Caco-2 (cell line): ENCODE measurements around the gene KRTAP5-4. TPM values are rescaled to one million over a fixed set of nuclear protein-coding genes. Genes with fewer than 3 reads are reported as not detected.

ENCODE experiments used
- BruUV-seq: library from RNA; stranded (reverse); fragments of 400-500 nt; replicated peaks from 2 replicates; lab custom pipeline; 2021; lab: Mats Ljungman, UMichigan
- CTCF ChIA-PET: fragments of 300-600 bp; sonication (Branson Sonifier 250); formaldehyde crosslinking; loops from one replicate; lab custom pipeline; 2022; ENCODE audit warnings: antibody characterized with exemption; lab: Charles Lee
- POLR2A ChIA-PET: fragments of 300-600 bp; sonication (Branson Sonifier 250); formaldehyde crosslinking; loops from one replicate; lab custom pipeline; 2022; ENCODE audit warnings: antibody characterized with exemption; lab: Charles Lee
- DNase-seq, 2 experiments: peaks; one replicate each; pipeline versions ENCODE4 v3.0.0 to v3.0.0-alpha.2; 2020 to 2022
- H3K27me3 ChIP-seq: replicated peaks from 2 replicates; pipeline ENCODE4 v1.6.0; 2011; ENCODE audit warnings: low read length; ENCODE audit not compliant: control insufficient read depth, insufficient read depth
- H3K36me3 ChIP-seq: 2 replicates; pipeline ENCODE4 v1.5.1; 2011; ENCODE audit warnings: low read length; ENCODE audit not compliant: control insufficient read depth, insufficient read depth
- H3K4me1 ChIP-seq: fragments of 250-450 bp; sonication (Bioruptor Pico); 2 replicates; pipeline ENCODE4 v1.5.1; 2020; ENCODE audit warnings: mild to moderate bottlenecking
- H3K4me3 ChIP-seq: 2 replicates; pipeline ENCODE4 v1.5.1; 2011; ENCODE audit warnings: low read depth, mild to moderate bottlenecking, control low read depth, low read length
- H3K9me3 ChIP-seq: fragments of 250-450 bp; sonication (Bioruptor Pico); 2 replicates; pipeline ENCODE4 v1.5.1; 2020; ENCODE audit warnings: mild to moderate bottlenecking, moderate library complexity
- H3K27ac Mint-ChIP-seq: one replicate; pipeline ENCODE4 v1.8.0; 2022; ENCODE audit warnings: mixed read lengths; ENCODE audit not compliant: unreplicated experiment
- H3K27me3 Mint-ChIP-seq: one replicate; pipeline ENCODE4 v1.8.0; 2022; ENCODE audit warnings: mixed read lengths; ENCODE audit not compliant: insufficient read depth, unreplicated experiment
- H3K36me3 Mint-ChIP-seq: one replicate; pipeline ENCODE4 v1.8.0; 2022; ENCODE audit warnings: mild to moderate bottlenecking, mixed read lengths; ENCODE audit not compliant: insufficient read depth, unreplicated experiment
- H3K4me1 Mint-ChIP-seq: one replicate; pipeline ENCODE4 v1.8.0; 2022; ENCODE audit warnings: low read depth, mixed read lengths; ENCODE audit not compliant: unreplicated experiment
- H3K4me3 Mint-ChIP-seq: one replicate; pipeline ENCODE4 v1.8.0; 2022; ENCODE audit warnings: mild to moderate bottlenecking, moderate library complexity, mixed read lengths; ENCODE audit not compliant: unreplicated experiment
- H3K9me3 Mint-ChIP-seq: one replicate; pipeline ENCODE4 v1.8.0; 2022; ENCODE audit warnings: mixed read lengths; ENCODE audit not compliant: unreplicated experiment
- CTCF ChIP-seq, 2 experiments: fragments of 200-600 bp in 1 of 2; IDR thresholded peaks; 1 replicate in 1 of 2; 2 replicates in 1 of 2; pipeline versions ENCODE4 v1.5.1 to v1.8.0; 2011 to 2022; ENCODE audit warnings: antibody characterized with exemption in 1 of 2, control low read depth in 1 of 2, inconsistent platforms in 1 of 2, low read depth in 1 of 2, low read length in 1 of 2, mild to moderate bottlenecking in 1 of 2, moderate library complexity in 1 of 2; ENCODE audit not compliant: insufficient read depth in 1 of 2, severe bottlenecking in 1 of 2, unreplicated experiment in 1 of 2
- intact Hi-C: fragments of 100-400 bp; cut with micrococcal nuclease; formaldehyde crosslinking; loops from one replicate; pipeline ENCODE4 v1.10.0; 2022; ENCODE audit not compliant: unreplicated experiment
- total RNA-seq: library from RNA; stranded (reverse); gene quantifications from 2 replicates; pipeline ENCODE4 v1.2.3, GENCODE V29; 2022

Gene KRTAP5-4
- total RNA-seq, 1 experiment from 2014 or later = not detected

DNA sequence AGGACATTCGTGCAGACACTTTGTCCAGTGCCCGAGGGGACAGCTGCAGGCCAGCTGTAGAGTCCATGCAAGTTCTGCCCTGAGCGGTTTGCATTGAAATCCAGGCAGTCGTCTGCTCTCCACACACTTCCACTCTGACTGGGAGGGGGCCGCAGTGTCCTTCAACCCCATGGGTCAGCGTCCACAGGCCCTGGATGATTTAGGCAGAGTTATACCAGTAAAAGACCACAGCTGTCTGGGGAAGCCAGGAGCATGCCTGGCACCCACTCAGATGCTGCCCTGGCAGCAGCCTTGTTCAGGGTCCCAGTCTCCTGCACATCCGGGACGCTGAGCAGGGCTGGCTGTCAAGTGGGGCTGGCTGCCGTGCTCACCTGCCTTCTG, 34.1 kb upstream of the KRTAP5-4 start:
- no peaks in the 10 kb centered on the region for H3K9me3 ChIP-seq
- Mint-ChIP-seq H3K9me3 (no peaks in the 10 kb centered on the region), H3K36me3 (no peaks in the 10 kb centered on the region), H3K4me1 (peaks cover 39% of the 10 kb centered on the region), H3K4me3 (no peak overlapping the region), H3K27ac (no peak overlapping the region), H3K27me3 (no peaks in the 10 kb centered on the region)
- intact Hi-C loops = no loop called here
- CTCF ChIA-PET = interaction anchor here (0.6 kb wide), 1 partner anchor 10 kb away, joined by 3 read pairs; no protein-coding TSS in a partner anchor
- TF ChIP-seq CTCF (IDR thresholded peaks at IDR 0.05; ENCODE audit: insufficient read depth in 1 of 2, low read depth in 1 of 2, low read length in 1 of 2, severe bottlenecking in 1 of 2, unreplicated experiment in 1 of 2) = no peak
- DNase-seq = peak in 1 of 2 experiments; percentile 26
- H3K27me3 ChIP-seq = no peaks in the 10 kb centered on the region
- H3K36me3 ChIP-seq = no peaks in the 10 kb centered on the region
- POLR2A ChIA-PET = no interaction called here
- H3K4me3 ChIP-seq = no peak overlapping the region
- peaks cover 48% of the 10 kb centered on the region for H3K4me1 ChIP-seq
- BruUV-seq = no TSS peak

DNA sequence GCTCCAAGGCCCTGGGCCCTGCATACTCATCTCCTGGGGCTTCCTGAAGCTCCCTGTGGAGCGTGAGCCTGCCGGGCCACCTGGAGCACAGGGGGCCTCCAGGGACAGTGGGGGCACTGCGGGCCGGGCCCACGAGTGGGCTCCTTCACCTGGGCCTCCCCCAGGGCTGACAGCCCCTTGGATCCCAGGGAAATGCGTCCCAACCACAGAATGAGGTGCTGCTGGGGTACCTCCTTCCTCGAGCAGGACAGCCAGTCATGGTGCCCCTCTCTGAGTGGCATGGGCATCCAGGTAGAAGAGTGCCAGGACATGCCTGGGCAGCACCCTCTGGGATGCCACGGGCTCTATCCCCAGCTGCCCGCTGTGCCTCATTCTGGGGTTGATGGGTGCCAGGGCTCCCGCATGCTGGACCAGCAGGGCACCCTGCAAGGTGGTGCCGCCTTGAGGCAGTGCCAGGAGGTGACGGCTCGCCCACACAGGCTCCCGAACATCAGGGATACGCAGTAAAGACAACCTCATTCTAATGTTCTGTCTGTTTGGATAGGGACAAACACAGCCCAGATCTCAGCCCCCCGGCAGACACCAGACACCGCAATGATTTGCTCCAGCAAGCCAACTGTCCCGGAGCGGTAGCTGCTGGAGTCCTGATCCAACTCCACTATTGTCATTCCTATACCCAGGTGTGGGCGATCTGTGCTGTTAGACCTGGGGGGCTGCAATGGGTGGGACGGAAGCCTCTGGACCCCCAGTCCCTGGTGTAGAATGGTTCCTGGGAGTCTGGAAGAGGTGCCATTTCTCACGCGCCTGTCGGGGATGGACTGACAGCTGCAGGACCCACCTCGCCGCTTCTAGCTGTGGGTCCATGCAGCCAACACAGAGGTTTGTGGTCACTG, 33.5 kb upstream of the KRTAP5-4 start:
- ChIA-PET POLR2A (no interaction called here), CTCF (interaction anchor here (0.6 to 5.5 kb wide), 6 partner anchors 9 to 496 kb away, joined by 3 to 188 read pairs (median 30); partner anchors contain the start of gene SYT8)
- Mint-ChIP-seq H3K9me3 (no peaks in the 10 kb centered on the region), H3K4me3 (no peak overlapping the region), H3K27ac (peak overlapping the region; percentile 55), H3K27me3 (no peaks in the 10 kb centered on the region), H3K36me3 (no peaks in the 10 kb centered on the region), H3K4me1 (peaks cover 37% of the 10 kb centered on the region)
- DNase-seq = peak in 1 of 2 experiments; percentile 34
- peaks cover 47% of the 10 kb centered on the region for H3K4me1 ChIP-seq
- BruUV-seq = no TSS peak
- no peaks in the 10 kb centered on the region for H3K36me3 ChIP-seq
- H3K27me3 ChIP-seq = no peaks in the 10 kb centered on the region
- intact Hi-C loops = no loop called here
- no peak overlapping the region for H3K4me3 ChIP-seq
- no peaks in the 10 kb centered on the region for H3K9me3 ChIP-seq
- TF ChIP-seq CTCF (IDR thresholded peaks at IDR 0.05; ENCODE audit: insufficient read depth in 1 of 2, low read depth in 1 of 2, low read length in 1 of 2, severe bottlenecking in 1 of 2, unreplicated experiment in 1 of 2) = no peak

- Mint-ChIP-seq H3K4me1 (peaks cover 29% of the 10 kb centered on the region), H3K36me3 (no peaks in the 10 kb centered on the region), H3K9me3 (no peaks in the 10 kb centered on the region), H3K27me3 (no peaks in the 10 kb centered on the region), H3K27ac (peak overlapping the region; percentile 55), H3K4me3 (no peak overlapping the region)
- Histone ChIP-seq H3K36me3 (no peaks in the 10 kb centered on the region), H3K4me1 (peaks cover 38% of the 10 kb centered on the region), H3K4me3 (no peak overlapping the region), H3K27me3 (no peaks in the 10 kb centered on the region), H3K9me3 (no peaks in the 10 kb centered on the region)
- DNase-seq = peak; percentile 35 to 46
- intact Hi-C loops = no loop called here
- POLR2A ChIA-PET = no interaction called here
- TF ChIP-seq CTCF (IDR thresholded peaks at IDR 0.05; ENCODE audit: insufficient read depth in 1 of 2, low read depth in 1 of 2, low read length in 1 of 2, severe bottlenecking in 1 of 2, unreplicated experiment in 1 of 2) = no peak
- no TSS peak for BruUV-seq
- CTCF ChIA-PET = interaction anchor here (0.6 to 5.5 kb wide), 12 partner anchors 8 to 497 kb away, joined by 3 to 188 read pairs (median 10); partner anchors contain the start of gene SYT8
Measured at GRCh38 chr11:1654388-1655167, 32.6 kb upstream of the KRTAP5-4 start.
